HepG2 (cell line): Measurements from ENCODE around the gene CARS2.

Source experiments
- ZFP1 ChIP-seq: IDR thresholded peaks from 2 replicates; pipeline ENCODE4 v1.6.1; 2016
- ZZZ3 ChIP-seq: sonication (generic); formaldehyde crosslinking; IDR thresholded peaks from 2 replicates; pipeline ENCODE4 v1.4.0; 2020; ENCODE audit warnings: missing genetic modification reagents, mild to moderate bottlenecking, borderline replicate concordance

DNA sequence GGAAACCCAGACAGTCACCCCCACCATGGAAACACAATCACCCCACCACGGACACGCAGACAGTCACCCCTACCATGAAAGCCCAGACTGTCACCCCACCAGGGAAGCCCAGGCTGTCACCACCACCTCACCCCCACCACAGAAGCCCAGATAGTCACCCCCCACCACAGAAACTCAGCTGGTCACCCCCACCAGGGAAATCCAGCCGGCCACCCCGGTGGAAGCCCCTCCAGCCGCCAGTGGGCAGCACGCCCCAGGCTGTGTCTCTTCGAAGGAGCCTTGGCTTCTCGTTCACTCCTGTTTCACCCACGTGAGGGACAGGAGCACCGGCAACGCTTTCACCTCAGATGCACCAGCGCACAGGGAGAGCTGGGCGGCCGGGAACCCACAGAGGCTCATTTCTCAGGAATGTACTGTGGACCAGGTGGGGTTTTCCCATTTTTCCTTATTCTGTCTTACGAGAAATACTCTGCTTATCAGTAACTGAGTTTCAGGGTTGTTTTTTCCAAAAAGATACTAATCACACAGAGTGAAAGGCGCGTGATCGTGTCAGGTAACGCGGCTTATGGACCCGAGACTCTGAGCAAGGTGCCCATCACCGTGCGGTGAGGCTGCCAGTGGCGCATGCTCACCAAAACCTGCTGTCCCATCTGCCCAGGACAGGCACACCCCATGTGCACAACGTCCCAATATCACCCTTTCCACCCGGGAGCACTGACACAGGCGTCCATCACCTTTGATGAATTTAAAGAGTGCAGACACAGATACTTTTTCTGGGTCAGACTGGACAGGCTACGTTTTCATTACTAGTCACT is 28.0 kb downstream of the CARS2 start:
- no peak for TF ChIP-seq ZFP1 (CRISPR knock-in tag)
- no peak for TF ChIP-seq ZZZ3
